ENCODE results near the gene HERPUD2. TPM values are rescaled to one million over a fixed set of nuclear protein-coding genes. Genes with fewer than 3 reads are reported as not detected.
"Not testable (repeated sequence)": the region's sequence is repeated elsewhere in the genome, so short reads cannot be mapped to it uniquely, and the experiment has no call there.

Gene HERPUD2
- total RNA-seq, 1 donor from 2014 or later, result 31.5 TPM

GRCh38 chr7:35584990-35585389 is 109.9 kb downstream of the HERPUD2 start:
- CTCF ChIA-PET, result no interaction called here
- H3K4me1 Mint-ChIP-seq, result no peaks in the 10 kb centered on the region
- intact Hi-C loops (cut with micrococcal nuclease), result no loop called here
- H3K27ac Mint-ChIP-seq, result no peak overlapping the region
- ATAC-seq (ENCODE audit: low read depth) (no peak), DNase-seq (no peak)
- no peak overlapping the region for H3K4me3 Mint-ChIP-seq
- POLR2A ChIA-PET, result no interaction called here
- H3K9me3 Mint-ChIP-seq, result no peaks in the 10 kb centered on the region
- no peaks in the 10 kb centered on the region for H3K36me3 Mint-ChIP-seq (ENCODE audit: low read depth)
- TF ChIP-seq, protein P1, sequence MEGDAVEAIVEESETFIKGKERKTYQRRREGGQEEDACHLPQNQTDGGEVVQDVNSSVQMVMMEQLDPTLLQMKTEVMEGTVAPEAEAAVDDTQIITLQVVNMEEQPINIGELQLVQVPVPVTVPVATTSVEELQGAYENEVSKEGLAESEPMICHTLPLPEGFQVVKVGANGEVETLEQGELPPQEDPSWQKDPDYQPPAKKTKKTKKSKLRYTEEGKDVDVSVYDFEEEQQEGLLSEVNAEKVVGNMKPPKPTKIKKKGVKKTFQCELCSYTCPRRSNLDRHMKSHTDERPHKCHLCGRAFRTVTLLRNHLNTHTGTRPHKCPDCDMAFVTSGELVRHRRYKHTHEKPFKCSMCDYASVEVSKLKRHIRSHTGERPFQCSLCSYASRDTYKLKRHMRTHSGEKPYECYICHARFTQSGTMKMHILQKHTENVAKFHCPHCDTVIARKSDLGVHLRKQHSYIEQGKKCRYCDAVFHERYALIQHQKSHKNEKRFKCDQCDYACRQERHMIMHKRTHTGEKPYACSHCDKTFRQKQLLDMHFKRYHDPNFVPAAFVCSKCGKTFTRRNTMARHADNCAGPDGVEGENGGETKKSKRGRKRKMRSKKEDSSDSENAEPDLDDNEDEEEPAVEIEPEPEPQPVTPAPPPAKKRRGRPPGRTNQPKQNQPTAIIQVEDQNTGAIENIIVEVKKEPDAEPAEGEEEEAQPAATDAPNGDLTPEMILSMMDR (IDR thresholded peaks at IDR 0.05), result no peak
- no peaks in the 10 kb centered on the region for H3K27me3 Mint-ChIP-seq

GRCh38 chr7:35584533-35584932 is 110.4 kb downstream of the HERPUD2 start:
- H3K27ac Mint-ChIP-seq; H3K4me3 Mint-ChIP-seq; H3K9me3 Mint-ChIP-seq; intact Hi-C loops (cut with micrococcal nuclease); H3K4me1 Mint-ChIP-seq; H3K36me3 Mint-ChIP-seq (ENCODE audit: low read depth); CTCF ChIA-PET; ATAC-seq (ENCODE audit: low read depth); POLR2A ChIA-PET; DNase-seq; H3K27me3 Mint-ChIP-seq: not testable (repeated sequence)

Other genes with a start within 250 kb of the HERPUD2 start
- 239 and 262 TPM in 2 replicates for gene SEPTIN7, start 105.9 kb upstream of the HERPUD2 start, total RNA-seq